ENCODE results near the gene CARS2. TPM values are rescaled to one million over a fixed set of nuclear protein-coding genes. Genes with fewer than 3 reads are reported as not detected.
"Not testable (repeated sequence)": the region's sequence is repeated elsewhere in the genome, so short reads cannot be mapped to it uniquely, and the experiment has no call there.

CARS2 gene
- total RNA-seq, 1 experiment from 2014 or later, result 41.9 TPM

- peaks cover 24 to 55% (median 53%) of the 10 kb centered on the region in 3 experiments; a peak in 6 of 7 replicates for H3K36me3 Mint-ChIP-seq (ENCODE audit: insufficient read depth in 1 of 3, low read depth in 3 of 3)
- Histone ChIP-seq H3K27me3 (ENCODE audit: insufficient read depth, low read length) (no peaks in the 10 kb centered on the region), H2AK5ac (ENCODE audit: insufficient read length, low read length) (no peak overlapping the region), H3K4ac (ENCODE audit: low read depth, low read length) (no peak overlapping the region), H3T11ph (ENCODE audit: low read length) (no peak overlapping the region), H3K23ac (ENCODE audit: insufficient read length, low read depth, low read length) (no peak overlapping the region), H3K9me3 (ENCODE audit: control insufficient read depth, low read depth, low read length) (no peaks in the 10 kb centered on the region), H4K20me1 (ENCODE audit: control insufficient read depth, insufficient read depth, insufficient read length) (no peaks in the 10 kb centered on the region), H4K91ac (ENCODE audit: insufficient read length, low read depth, low read length) (no peak overlapping the region), H3K14ac (ENCODE audit: insufficient read depth, low read length) (no peak overlapping the region), H2BK12ac (ENCODE audit: insufficient read length, low read depth, low read length) (no peak overlapping the region), H2BK20ac (ENCODE audit: low read depth, low read length, poor library complexity, severe bottlenecking) (no peak overlapping the region), H3K56ac (ENCODE audit: insufficient read length, low read depth, low read length) (no peak overlapping the region), H2BK15ac (ENCODE audit: low read depth, low read length) (no peak overlapping the region), H3K4me1 (ENCODE audit: insufficient read depth, low read length) (no peaks in the 10 kb centered on the region), H3K79me2 (ENCODE audit: insufficient read depth, low read length) (no peaks in the 10 kb centered on the region), H3K9ac (ENCODE audit: extremely low read depth, insufficient read length, low read length) (no peak overlapping the region), H2BK120ac (ENCODE audit: low read depth, low read length, poor library complexity, severe bottlenecking) (no peak overlapping the region), H3K27ac (ENCODE audit: insufficient read length, low read depth, low read length) (no peak overlapping the region), H2BK5ac (ENCODE audit: insufficient read length, low read length) (no peak overlapping the region), H3K23me2 (ENCODE audit: insufficient read length, low read depth, low read length, poor library complexity, severe bottlenecking) (no peaks in the 10 kb centered on the region), H4K8ac (replicated peaks; ENCODE audit: insufficient read length, low read depth, low read length) (no peak overlapping the region), H3K4me2 (ENCODE audit: insufficient read depth, insufficient read length, low read length) (no peak overlapping the region), H2AFZ (ENCODE audit: low read length) (no peak overlapping the region), H3K79me1 (ENCODE audit: insufficient read depth, low read depth, low read length, poor library complexity, severe bottlenecking) (no peaks in the 10 kb centered on the region), H3K18ac (ENCODE audit: insufficient read length, low read depth, low read length) (no peak overlapping the region), H4K5ac (ENCODE audit: insufficient read length, low read depth, low read length) (no peak overlapping the region)
- no CpG with 5 or more reads among the region's 10 CpGs for WGBS (ENCODE audit: extremely low coverage, insufficient read length, low lambda C conversion rate)
- no peaks in the 10 kb centered on the region for H3K9me3 Mint-ChIP-seq
- TF ChIP-seq, protein P1, sequence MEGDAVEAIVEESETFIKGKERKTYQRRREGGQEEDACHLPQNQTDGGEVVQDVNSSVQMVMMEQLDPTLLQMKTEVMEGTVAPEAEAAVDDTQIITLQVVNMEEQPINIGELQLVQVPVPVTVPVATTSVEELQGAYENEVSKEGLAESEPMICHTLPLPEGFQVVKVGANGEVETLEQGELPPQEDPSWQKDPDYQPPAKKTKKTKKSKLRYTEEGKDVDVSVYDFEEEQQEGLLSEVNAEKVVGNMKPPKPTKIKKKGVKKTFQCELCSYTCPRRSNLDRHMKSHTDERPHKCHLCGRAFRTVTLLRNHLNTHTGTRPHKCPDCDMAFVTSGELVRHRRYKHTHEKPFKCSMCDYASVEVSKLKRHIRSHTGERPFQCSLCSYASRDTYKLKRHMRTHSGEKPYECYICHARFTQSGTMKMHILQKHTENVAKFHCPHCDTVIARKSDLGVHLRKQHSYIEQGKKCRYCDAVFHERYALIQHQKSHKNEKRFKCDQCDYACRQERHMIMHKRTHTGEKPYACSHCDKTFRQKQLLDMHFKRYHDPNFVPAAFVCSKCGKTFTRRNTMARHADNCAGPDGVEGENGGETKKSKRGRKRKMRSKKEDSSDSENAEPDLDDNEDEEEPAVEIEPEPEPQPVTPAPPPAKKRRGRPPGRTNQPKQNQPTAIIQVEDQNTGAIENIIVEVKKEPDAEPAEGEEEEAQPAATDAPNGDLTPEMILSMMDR (conservative IDR thresholded peaks at IDR 0.05), result no peak
- H3K27me3 Mint-ChIP-seq (ENCODE audit: low read depth), result no peaks in the 10 kb centered on the region
- H3K4me1 Mint-ChIP-seq, result no peaks in the 10 kb centered on the region
- H3K27ac Mint-ChIP-seq, result peak overlapping the region in 2 of 3 experiments; percentile 45 to 81; a peak in 2 of 7 replicates
- H3K4me3 Mint-ChIP-seq, result no peak overlapping the region
- no peak for DNase-seq
Measured at GRCh38 chr13:110696776-110697175, 9.1 kb downstream of the CARS2 start.

DNA sequence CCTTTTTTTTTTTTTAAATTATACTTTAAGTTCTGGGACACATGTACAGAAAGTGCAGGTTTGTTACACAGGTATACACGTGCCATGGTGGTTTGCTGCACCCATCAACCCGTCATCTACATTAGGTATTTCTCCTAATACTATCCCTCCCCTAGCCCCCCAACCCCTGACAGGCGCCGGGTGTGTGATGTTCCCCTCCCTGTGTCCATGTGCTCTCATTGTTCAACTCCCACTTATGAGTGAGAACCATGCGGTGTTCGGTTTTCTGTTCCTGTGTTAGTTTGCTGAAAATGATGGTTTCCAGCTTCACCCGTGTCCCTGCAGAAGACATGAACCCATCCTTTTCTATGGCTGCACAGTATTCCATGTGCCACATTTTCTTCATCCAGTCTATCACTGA is 10.1 kb downstream of the CARS2 start:
- H2AK5ac ChIP-seq (ENCODE audit: insufficient read length, low read length); H3K4me2 ChIP-seq (ENCODE audit: insufficient read depth, insufficient read length, low read length); H4K5ac ChIP-seq (ENCODE audit: insufficient read length, low read depth, low read length); H3K4me1 Mint-ChIP-seq; H3K79me2 ChIP-seq (ENCODE audit: insufficient read depth, low read length); H3K23ac ChIP-seq (ENCODE audit: insufficient read length, low read depth, low read length); DNase-seq; H2BK20ac ChIP-seq (ENCODE audit: low read depth, low read length, poor library complexity, severe bottlenecking); H2BK12ac ChIP-seq (ENCODE audit: insufficient read length, low read depth, low read length); H3K27me3 Mint-ChIP-seq (ENCODE audit: low read depth); H3K14ac ChIP-seq (ENCODE audit: insufficient read depth, low read length); H2BK5ac ChIP-seq (ENCODE audit: insufficient read length, low read length); H4K91ac ChIP-seq (ENCODE audit: insufficient read length, low read depth, low read length); H3K27ac Mint-ChIP-seq; H3K79me1 ChIP-seq (ENCODE audit: insufficient read depth, low read depth, low read length, poor library complexity, severe bottlenecking); H4K8ac ChIP-seq (replicated peaks; ENCODE audit: insufficient read length, low read depth, low read length); H3K9me3 Mint-ChIP-seq; H3K4me3 Mint-ChIP-seq; H4K20me1 ChIP-seq (ENCODE audit: control insufficient read depth, insufficient read depth, insufficient read length); H3K56ac ChIP-seq (ENCODE audit: insufficient read length, low read depth, low read length); H3K23me2 ChIP-seq (ENCODE audit: insufficient read length, low read depth, low read length, poor library complexity, severe bottlenecking); H3K27ac ChIP-seq (ENCODE audit: insufficient read length, low read depth, low read length); H3T11ph ChIP-seq (ENCODE audit: low read length); H3K18ac ChIP-seq (ENCODE audit: insufficient read length, low read depth, low read length); H2AFZ ChIP-seq (ENCODE audit: low read length); H2BK120ac ChIP-seq (ENCODE audit: low read depth, low read length, poor library complexity, severe bottlenecking); H3K9me3 ChIP-seq (ENCODE audit: control insufficient read depth, low read depth, low read length); H3K27me3 ChIP-seq (ENCODE audit: insufficient read depth, low read length); H3K4me1 ChIP-seq (ENCODE audit: insufficient read depth, low read length); H3K9ac ChIP-seq (ENCODE audit: extremely low read depth, insufficient read length, low read length); H2BK15ac ChIP-seq (ENCODE audit: low read depth, low read length); H3K4ac ChIP-seq (ENCODE audit: low read depth, low read length): not testable (repeated sequence)
- WGBS (ENCODE audit: extremely low coverage, insufficient read length, low lambda C conversion rate), result no CpG with 5 or more reads among the region's 7 CpGs
- H3K36me3 Mint-ChIP-seq (ENCODE audit: insufficient read depth in 1 of 3, low read depth in 3 of 3), result peaks cover 20 to 54% (median 49%) of the 10 kb centered on the region in 3 experiments; a peak in 6 of 7 replicates
